ENCODE results near the gene INPP4B.

INPP4B gene

DNA sequence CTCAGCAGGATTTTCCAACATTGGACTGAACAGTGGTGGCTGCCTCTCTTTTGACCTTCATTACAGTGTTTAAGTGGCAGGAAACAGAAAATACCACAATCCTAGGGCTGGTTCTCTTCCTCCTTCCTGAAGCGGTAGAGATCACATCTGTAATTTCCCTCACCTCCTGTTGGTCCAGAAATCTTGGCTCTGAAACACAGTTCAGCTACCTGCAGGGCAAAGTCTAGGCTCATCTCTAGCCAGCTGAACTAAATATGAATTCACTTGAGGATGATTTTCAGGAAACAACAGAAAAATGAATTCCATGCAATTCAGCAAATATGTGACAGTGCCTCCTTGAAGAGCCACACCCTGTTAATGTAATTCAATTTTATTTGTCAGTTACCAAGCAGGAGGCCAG, 531.9 kb downstream of the INPP4B start:
- DNase-seq (ENCODE audit: low read depth, low spot score): no peak
- no peak overlapping the region for H3K4me3 ChIP-seq (ENCODE audit: low read depth, low read length)
- TF ChIP-seq, protein P1, sequence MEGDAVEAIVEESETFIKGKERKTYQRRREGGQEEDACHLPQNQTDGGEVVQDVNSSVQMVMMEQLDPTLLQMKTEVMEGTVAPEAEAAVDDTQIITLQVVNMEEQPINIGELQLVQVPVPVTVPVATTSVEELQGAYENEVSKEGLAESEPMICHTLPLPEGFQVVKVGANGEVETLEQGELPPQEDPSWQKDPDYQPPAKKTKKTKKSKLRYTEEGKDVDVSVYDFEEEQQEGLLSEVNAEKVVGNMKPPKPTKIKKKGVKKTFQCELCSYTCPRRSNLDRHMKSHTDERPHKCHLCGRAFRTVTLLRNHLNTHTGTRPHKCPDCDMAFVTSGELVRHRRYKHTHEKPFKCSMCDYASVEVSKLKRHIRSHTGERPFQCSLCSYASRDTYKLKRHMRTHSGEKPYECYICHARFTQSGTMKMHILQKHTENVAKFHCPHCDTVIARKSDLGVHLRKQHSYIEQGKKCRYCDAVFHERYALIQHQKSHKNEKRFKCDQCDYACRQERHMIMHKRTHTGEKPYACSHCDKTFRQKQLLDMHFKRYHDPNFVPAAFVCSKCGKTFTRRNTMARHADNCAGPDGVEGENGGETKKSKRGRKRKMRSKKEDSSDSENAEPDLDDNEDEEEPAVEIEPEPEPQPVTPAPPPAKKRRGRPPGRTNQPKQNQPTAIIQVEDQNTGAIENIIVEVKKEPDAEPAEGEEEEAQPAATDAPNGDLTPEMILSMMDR (IDR thresholded peaks at IDR 0.05; ENCODE audit: insufficient read depth, low read length, missing control alignments): no peak
- POLR2A ChIA-PET: interaction anchor here (0.6 kb wide), 1 partner anchor 1199 kb away, joined by 3 read pairs; no protein-coding TSS in a partner anchor
- CTCF ChIA-PET: no interaction called here

DNA sequence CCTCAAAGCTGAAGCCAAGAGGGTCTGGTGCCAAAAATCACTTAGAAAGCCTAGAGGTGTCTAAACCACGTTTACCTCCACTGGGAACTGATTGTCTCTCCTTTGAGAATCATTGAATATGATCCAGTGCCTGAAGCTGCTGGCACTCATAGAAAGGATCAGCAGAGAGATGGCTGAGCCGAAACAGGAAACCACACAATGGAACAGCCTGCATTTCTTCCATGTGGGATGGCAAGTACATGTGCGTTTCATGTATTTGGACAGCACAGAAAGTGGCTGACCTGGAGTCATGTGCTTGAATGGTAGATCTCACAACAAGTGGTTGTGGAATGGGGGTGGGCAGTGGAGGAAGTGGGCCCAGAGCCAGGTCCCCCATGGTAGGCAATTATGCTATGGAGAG, 533.7 kb downstream of the INPP4B start:
- TF ChIP-seq, protein P1 (IDR thresholded peaks at IDR 0.05; ENCODE audit: insufficient read depth, low read length, missing control alignments): no peak
- DNase-seq (ENCODE audit: low read depth, low spot score): no peak
- ChIA-PET POLR2A (no interaction called here), CTCF (no interaction called here)
- no peak overlapping the region for H3K4me3 ChIP-seq (ENCODE audit: low read depth, low read length)

DNA sequence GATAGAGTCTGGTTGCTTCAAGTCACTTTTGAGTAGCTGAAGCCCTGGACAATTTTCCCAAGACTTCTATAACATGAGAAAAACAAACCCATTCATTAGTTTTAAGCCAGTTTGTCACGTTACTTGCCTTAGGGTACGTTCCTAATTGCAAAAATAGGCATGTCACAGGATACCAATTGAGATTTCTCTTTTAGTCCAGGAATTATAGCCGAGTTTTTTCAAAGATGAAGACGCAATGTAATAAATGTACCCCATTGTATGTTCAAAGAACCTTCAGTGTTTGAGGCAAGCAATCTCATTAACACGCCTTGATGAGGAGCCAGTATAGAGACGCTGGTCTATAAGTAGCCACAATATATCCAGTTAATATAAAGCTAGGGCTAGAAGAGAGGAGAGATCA, 534.2 kb downstream of the INPP4B start:
- H3K4me3 ChIP-seq (ENCODE audit: low read depth, low read length): no peak overlapping the region
- ChIA-PET POLR2A (no interaction called here), CTCF (no interaction called here)

DNA sequence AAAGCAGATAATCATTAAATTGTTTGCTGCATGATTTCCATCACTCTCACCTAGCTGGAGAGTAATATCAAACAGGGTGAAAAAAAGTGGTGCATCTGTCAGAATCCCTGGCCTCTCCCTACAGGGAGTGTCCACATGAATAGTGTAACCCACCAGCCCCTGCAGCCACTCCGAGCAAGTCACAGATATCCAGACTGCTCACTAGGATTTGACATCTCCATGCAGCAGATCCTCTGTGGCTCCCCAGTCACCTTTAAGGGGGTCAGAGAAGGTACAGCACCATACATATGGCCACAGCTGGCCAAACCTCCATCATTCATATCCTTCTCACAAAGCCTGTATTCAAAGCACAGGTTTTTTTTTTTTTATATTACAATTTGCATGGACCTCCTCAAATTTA, 536.3 kb downstream of the INPP4B start:
- DNase-seq (ENCODE audit: low read depth, low spot score): no peak
- TF ChIP-seq, protein P1 (IDR thresholded peaks at IDR 0.05; ENCODE audit: insufficient read depth, low read length, missing control alignments): no peak
- ChIA-PET POLR2A (no interaction called here), CTCF (interaction anchor here (0.7 kb wide), 2 partner anchors 15 to 21 kb away, joined by 3 read pairs; no protein-coding TSS in a partner anchor)
- H3K4me3 ChIP-seq (ENCODE audit: low read depth, low read length): no peak overlapping the region

More for the DNA sequence above, 534.2 kb downstream of the INPP4B start:
- DNase-seq (ENCODE audit: low read depth, low spot score): no peak
- TF ChIP-seq, protein P1 (IDR thresholded peaks at IDR 0.05; ENCODE audit: insufficient read depth, low read length, missing control alignments): no peak

DNA sequence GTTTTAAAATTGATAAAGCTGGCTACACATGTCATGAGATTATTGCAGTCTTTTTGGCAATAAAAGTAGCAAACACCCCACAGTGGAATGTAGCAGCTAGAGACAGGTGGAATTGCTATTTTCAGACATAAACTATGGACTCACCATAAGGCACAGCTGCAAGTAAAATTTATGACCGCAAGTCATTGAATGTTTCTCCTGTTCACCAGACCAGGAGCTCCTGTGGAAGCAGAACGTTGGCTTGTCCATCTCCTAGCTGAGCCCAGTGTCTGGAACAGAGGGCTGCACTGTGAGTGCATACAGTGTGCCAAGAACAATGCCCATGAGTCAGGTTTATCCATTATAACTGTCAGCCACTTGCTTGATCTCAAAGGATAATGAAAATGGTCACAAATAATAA, 538.2 kb downstream of the INPP4B start:
- H3K4me3 ChIP-seq (ENCODE audit: low read depth, low read length): no peak overlapping the region
- CTCF ChIA-PET: interaction anchor here (0.9 to 1.3 kb wide), 3 partner anchors 10 to 45 kb away, joined by 3 to 4 read pairs (median 4); no protein-coding TSS in a partner anchor
- no peak for DNase-seq (ENCODE audit: low read depth, low spot score)
- TF ChIP-seq, protein P1 (IDR thresholded peaks at IDR 0.05; ENCODE audit: insufficient read depth, low read length, missing control alignments): no peak
- POLR2A ChIA-PET: no interaction called here

DNA sequence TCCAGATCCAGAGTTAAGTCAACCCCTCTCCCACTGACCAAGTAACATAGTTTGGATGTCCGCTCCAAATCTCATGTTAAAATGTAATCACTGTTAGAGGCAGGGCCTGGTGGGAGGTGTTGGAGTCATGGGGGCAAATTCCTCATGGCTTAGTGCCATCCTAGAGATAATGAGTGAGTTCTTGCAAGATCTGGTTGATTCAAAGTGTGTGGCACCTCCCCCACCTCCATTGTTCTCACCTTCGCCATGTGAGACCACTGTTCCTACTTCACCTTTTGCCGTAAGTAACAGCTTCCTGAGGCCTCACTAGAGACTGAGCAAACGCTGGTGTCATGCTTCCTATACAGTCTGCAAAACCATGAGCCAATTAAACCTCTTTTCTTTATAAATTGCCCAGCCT, 548.8 kb downstream of the INPP4B start:
- TF ChIP-seq, protein P1 (IDR thresholded peaks at IDR 0.05; ENCODE audit: insufficient read depth, low read length, missing control alignments): no peak
- no peak for DNase-seq (ENCODE audit: low read depth, low spot score)
- CTCF ChIA-PET: interaction anchor here (1.5 to 2.1 kb wide), 2 partner anchors 10 to 14 kb away, joined by 4 to 6 read pairs; no protein-coding TSS in a partner anchor
- H3K4me3 ChIP-seq (ENCODE audit: low read depth, low read length): no peak overlapping the region
- POLR2A ChIA-PET: no interaction called here

All from AG04449 (cell line).